Astrocyte (in vitro differentiated cells and primary cell): ENCODE measurements around the gene KRT75. TPM values are rescaled to one million over a fixed set of nuclear protein-coding genes. Genes with fewer than 3 reads are reported as not detected.

ENCODE experiments used
- DNase-seq: peaks from one replicate; pipeline ENCODE4 v3.0.0-alpha.2; 2010; ENCODE audit warnings: low read depth
- FAIRE-seq: peaks from 2 replicates; lab custom pipeline; 2011; peaks lifted over from hg19 to GRCh38; lab: Jason Lieb, UNC
- H2AFZ ChIP-seq: 2 replicates; pipeline ENCODE4 v1.6.0; 2012; ENCODE audit warnings: low read depth, low read length, inconsistent platforms
- H3K27ac ChIP-seq: 2 replicates; pipeline ENCODE4 v1.5.1; 2011; ENCODE audit warnings: low read depth, low read length, inconsistent platforms
- H3K27me3 ChIP-seq: 2 replicates; pipeline ENCODE4 v1.6.0; 2011; ENCODE audit warnings: low read length, inconsistent platforms; ENCODE audit not compliant: insufficient read depth
- H3K36me3 ChIP-seq: 2 replicates; pipeline ENCODE4 v1.5.1; 2011; ENCODE audit warnings: low read length, inconsistent platforms; ENCODE audit not compliant: insufficient read depth
- H3K4me1 ChIP-seq: 2 replicates; pipeline ENCODE4 v1.5.1; 2011; ENCODE audit warnings: low read length, inconsistent platforms; ENCODE audit not compliant: insufficient read depth
- H3K4me2 ChIP-seq: 2 replicates; pipeline ENCODE4 v1.6.0; 2012; ENCODE audit warnings: low read length, inconsistent platforms
- H3K4me3 ChIP-seq: 2 replicates; pipeline ENCODE4 v1.5.1; 2011; ENCODE audit warnings: low read depth, mild to moderate bottlenecking, low read length, inconsistent platforms; ENCODE audit not compliant: insufficient read depth
- H3K79me2 ChIP-seq: 2 replicates; pipeline ENCODE4 v1.6.0; 2012; ENCODE audit warnings: mild to moderate bottlenecking, low read length, inconsistent platforms; ENCODE audit not compliant: insufficient read depth
- H3K9ac ChIP-seq: 2 replicates; pipeline ENCODE4 v1.6.0; 2012; ENCODE audit warnings: mild to moderate bottlenecking, low read length, inconsistent platforms
- H3K9me3 ChIP-seq: 2 replicates; pipeline ENCODE4 v1.5.1; 2012; ENCODE audit warnings: low read depth, mild to moderate bottlenecking, low read length, inconsistent platforms; ENCODE audit not compliant: insufficient read depth
- H4K20me1 ChIP-seq: 2 replicates; pipeline ENCODE4 v1.6.0; 2012; ENCODE audit warnings: low read length, inconsistent platforms; ENCODE audit not compliant: insufficient read depth
- H3K27ac Mint-ChIP-seq: one replicate; pipeline ENCODE4 v1.8.0; 2021; ENCODE audit warnings: mild to moderate bottlenecking, mixed read lengths; ENCODE audit not compliant: unreplicated experiment
- H3K27me3 Mint-ChIP-seq: one replicate; pipeline ENCODE4 v1.8.0; 2021; ENCODE audit warnings: low read depth, mixed read lengths; ENCODE audit not compliant: unreplicated experiment
- H3K36me3 Mint-ChIP-seq: one replicate; pipeline ENCODE4 v1.8.0; 2021; ENCODE audit warnings: low read depth, mixed read lengths; ENCODE audit not compliant: unreplicated experiment
- H3K4me1 Mint-ChIP-seq: one replicate; pipeline ENCODE4 v1.8.0; 2021; ENCODE audit warnings: low read depth, mixed read lengths; ENCODE audit not compliant: unreplicated experiment
- H3K4me3 Mint-ChIP-seq: one replicate; pipeline ENCODE4 v1.8.0; 2021; ENCODE audit warnings: mild to moderate bottlenecking, moderate library complexity, mixed read lengths; ENCODE audit not compliant: unreplicated experiment
- H3K9me3 Mint-ChIP-seq: one replicate; pipeline ENCODE4 v1.8.0; 2021; ENCODE audit warnings: mild to moderate bottlenecking, mixed read lengths; ENCODE audit not compliant: unreplicated experiment
- CTCF ChIP-seq: IDR thresholded peaks from 2 replicates; pipeline ENCODE4 v1.5.1; 2011; ENCODE audit warnings: low read depth, mild to moderate bottlenecking, inconsistent platforms, low read length, moderate library complexity; ENCODE audit not compliant: insufficient read depth
- EZH2 ChIP-seq: IDR thresholded peaks from 2 replicates; pipeline ENCODE4 v1.6.1; 2012; ENCODE audit warnings: mild to moderate bottlenecking, low read length, inconsistent platforms; ENCODE audit not compliant: insufficient read depth
- total RNA-seq: library from RNA; stranded (reverse); gene quantifications from 2 replicates; pipeline ENCODE4 v1.2.1, GENCODE V29; 2021

Gene KRT75
- total RNA-seq, 1 donor from 2014 or later, result not detected

GRCh38 chr12:52442600-52443061 lies 8.5 kb upstream of the KRT75 start:
- Mint-ChIP-seq H3K4me1 (peaks cover 41% of the 10 kb centered on the region), H3K36me3 (no peaks in the 10 kb centered on the region), H3K27me3 (peaks cover 6% of the 10 kb centered on the region), H3K4me3 (peak overlapping the region; percentile 2), H3K9me3 (no peaks in the 10 kb centered on the region), H3K27ac (peak overlapping the region; percentile 96)
- no peaks in the 10 kb centered on the region for H3K36me3 ChIP-seq
- H3K27ac ChIP-seq, result peak overlapping the region; percentile 94
- peak; percentile 81 for FAIRE-seq
- H3K27me3 ChIP-seq, result no peaks in the 10 kb centered on the region
- no peaks in the 10 kb centered on the region for H3K79me2 ChIP-seq
- H2AFZ ChIP-seq, result no peak overlapping the region
- peak overlapping the region; percentile 74 for H3K4me2 ChIP-seq
- no peaks in the 10 kb centered on the region for H4K20me1 ChIP-seq
- TF ChIP-seq CTCF, result peak; percentile 23
- TF ChIP-seq EZH2, result no peak
- no peaks in the 10 kb centered on the region for H3K9me3 ChIP-seq
- H3K4me3 ChIP-seq, result peak overlapping the region; percentile 9
- peak; percentile 95 for DNase-seq
- H3K4me1 ChIP-seq, result peaks cover 41% of the 10 kb centered on the region
- peak overlapping the region; percentile 70 for H3K9ac ChIP-seq

GRCh38 chr12:52441320-52441911 lies 7.2 kb upstream of the KRT75 start:
- Histone ChIP-seq H4K20me1 (no peaks in the 10 kb centered on the region), H3K4me3 (peak overlapping the region; percentile 9), H3K4me2 (peak overlapping the region; percentile 74), H3K27me3 (no peaks in the 10 kb centered on the region), H3K9me3 (no peaks in the 10 kb centered on the region), H3K36me3 (no peaks in the 10 kb centered on the region), H3K27ac (peak overlapping the region; percentile 94), H3K4me1 (peaks cover 47% of the 10 kb centered on the region), H3K9ac (peak overlapping the region; percentile 70), H3K79me2 (no peaks in the 10 kb centered on the region), H2AFZ (no peak overlapping the region)
- DNase-seq, result peak; percentile 86
- Mint-ChIP-seq H3K9me3 (no peaks in the 10 kb centered on the region), H3K4me1 (peaks cover 50% of the 10 kb centered on the region), H3K4me3 (no peak overlapping the region), H3K27ac (peak overlapping the region; percentile 96), H3K36me3 (no peaks in the 10 kb centered on the region), H3K27me3 (peaks cover 6% of the 10 kb centered on the region)
- TF ChIP-seq EZH2 (no peak), CTCF (no peak)
- FAIRE-seq, result no peak

DNA sequence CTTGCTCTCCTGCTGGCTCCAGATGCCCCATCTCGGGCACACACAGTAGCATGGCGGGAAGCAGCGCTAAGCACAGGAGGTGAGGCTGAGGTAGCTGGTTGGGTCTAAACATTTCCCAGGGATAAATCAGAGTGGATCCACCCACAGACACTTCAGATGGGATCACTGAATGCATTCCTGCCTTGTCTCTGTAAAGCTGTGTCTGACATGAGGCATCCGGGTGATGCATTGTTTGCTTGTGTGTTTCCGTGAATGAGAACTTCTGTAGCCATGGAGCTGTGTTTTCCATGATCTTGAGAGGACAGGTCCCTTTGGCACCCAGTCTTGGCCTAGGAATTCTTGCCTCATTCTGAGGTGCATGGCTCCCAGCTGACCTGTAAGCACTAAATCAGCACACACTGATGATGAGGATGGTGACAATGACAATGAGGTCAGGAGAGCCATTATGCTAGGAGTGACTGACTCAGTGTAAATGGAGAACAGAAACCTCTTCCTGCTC lies 6.7 kb upstream of the KRT75 start:
- Histone ChIP-seq H3K79me2 (no peaks in the 10 kb centered on the region), H3K4me3 (no peak overlapping the region), H2AFZ (no peak overlapping the region), H3K4me1 (peaks cover 51% of the 10 kb centered on the region), H3K9ac (peak overlapping the region; percentile 70), H3K9me3 (no peaks in the 10 kb centered on the region), H3K27ac (peak overlapping the region; percentile 94), H3K36me3 (no peaks in the 10 kb centered on the region), H3K27me3 (no peaks in the 10 kb centered on the region), H4K20me1 (no peaks in the 10 kb centered on the region), H3K4me2 (peak overlapping the region; percentile 74)
- Mint-ChIP-seq H3K27me3 (peaks cover 6% of the 10 kb centered on the region), H3K36me3 (no peaks in the 10 kb centered on the region), H3K27ac (peak overlapping the region; percentile 96), H3K4me3 (no peak overlapping the region), H3K4me1 (peaks cover 51% of the 10 kb centered on the region), H3K9me3 (no peaks in the 10 kb centered on the region)
- DNase-seq (peak; percentile 94), FAIRE-seq (peak; percentile 49)
- TF ChIP-seq EZH2 (no peak), CTCF (no peak)
